Omental fat pad (tissue), 4 donors: ENCODE measurements around the gene AKAP7. TPM values are rescaled to one million over a fixed set of nuclear protein-coding genes. Genes with fewer than 3 reads are reported as not detected.

Experiments
- ATAC-seq: fragments of 150-250 bp; one replicate; pipeline ENCODE4 v1.9.1; 2016; ENCODE audit warnings: mild to moderate bottlenecking, moderate library complexity; ENCODE audit not compliant: low FRiP score
- DNase-seq: peaks from one replicate; pipeline ENCODE4 v3.0.0-alpha.2; 2019; ENCODE audit warnings: low spot score
- total RNA-seq, 4 donors: library from RNA; depleted of rRNA; stranded (reverse); fragments of >200 nt; gene quantifications; one replicate each; pipeline ENCODE4 v1.1.0, GENCODE V29; 2016
- TF ChIP-seq, protein P1 (sequence below), 3 donors: fragments of 450-650 bp; IDR thresholded peaks; one replicate each; pipeline ENCODE4 v1.5.1; 2016 to 2017; ENCODE audit warnings: antibody characterized with exemption in 3 of 3, mild to moderate bottlenecking in 3 of 3, moderate library complexity in 2 of 3

The AKAP7 gene
- total RNA-seq, 4 donors from 2014 or later: 8.1 to 16.6 (median 10.7) TPM

DNA sequence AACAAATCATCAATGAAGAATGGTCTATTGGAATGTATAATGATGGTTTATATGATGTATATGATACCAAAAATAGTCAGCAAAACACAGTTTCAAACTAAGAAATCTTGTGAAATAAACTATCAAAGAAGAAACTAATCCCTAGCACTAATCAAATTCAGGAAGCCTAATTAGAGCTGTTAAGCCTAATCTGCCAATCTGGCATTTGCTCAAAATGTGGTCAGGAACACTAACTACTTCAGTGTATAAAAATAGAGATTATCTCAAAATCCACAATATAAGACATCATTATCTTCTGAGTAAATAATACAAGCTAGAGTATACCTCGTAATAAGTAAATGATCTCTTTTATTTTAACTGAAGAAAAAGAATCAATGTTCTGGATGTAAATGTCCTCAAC, 12.8 kb upstream of the AKAP7 start:
- DNase-seq (no peak), ATAC-seq (no peak)
- TF ChIP-seq, protein P1, sequence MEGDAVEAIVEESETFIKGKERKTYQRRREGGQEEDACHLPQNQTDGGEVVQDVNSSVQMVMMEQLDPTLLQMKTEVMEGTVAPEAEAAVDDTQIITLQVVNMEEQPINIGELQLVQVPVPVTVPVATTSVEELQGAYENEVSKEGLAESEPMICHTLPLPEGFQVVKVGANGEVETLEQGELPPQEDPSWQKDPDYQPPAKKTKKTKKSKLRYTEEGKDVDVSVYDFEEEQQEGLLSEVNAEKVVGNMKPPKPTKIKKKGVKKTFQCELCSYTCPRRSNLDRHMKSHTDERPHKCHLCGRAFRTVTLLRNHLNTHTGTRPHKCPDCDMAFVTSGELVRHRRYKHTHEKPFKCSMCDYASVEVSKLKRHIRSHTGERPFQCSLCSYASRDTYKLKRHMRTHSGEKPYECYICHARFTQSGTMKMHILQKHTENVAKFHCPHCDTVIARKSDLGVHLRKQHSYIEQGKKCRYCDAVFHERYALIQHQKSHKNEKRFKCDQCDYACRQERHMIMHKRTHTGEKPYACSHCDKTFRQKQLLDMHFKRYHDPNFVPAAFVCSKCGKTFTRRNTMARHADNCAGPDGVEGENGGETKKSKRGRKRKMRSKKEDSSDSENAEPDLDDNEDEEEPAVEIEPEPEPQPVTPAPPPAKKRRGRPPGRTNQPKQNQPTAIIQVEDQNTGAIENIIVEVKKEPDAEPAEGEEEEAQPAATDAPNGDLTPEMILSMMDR (IDR thresholded peaks at IDR 0.05): no peak

DNA sequence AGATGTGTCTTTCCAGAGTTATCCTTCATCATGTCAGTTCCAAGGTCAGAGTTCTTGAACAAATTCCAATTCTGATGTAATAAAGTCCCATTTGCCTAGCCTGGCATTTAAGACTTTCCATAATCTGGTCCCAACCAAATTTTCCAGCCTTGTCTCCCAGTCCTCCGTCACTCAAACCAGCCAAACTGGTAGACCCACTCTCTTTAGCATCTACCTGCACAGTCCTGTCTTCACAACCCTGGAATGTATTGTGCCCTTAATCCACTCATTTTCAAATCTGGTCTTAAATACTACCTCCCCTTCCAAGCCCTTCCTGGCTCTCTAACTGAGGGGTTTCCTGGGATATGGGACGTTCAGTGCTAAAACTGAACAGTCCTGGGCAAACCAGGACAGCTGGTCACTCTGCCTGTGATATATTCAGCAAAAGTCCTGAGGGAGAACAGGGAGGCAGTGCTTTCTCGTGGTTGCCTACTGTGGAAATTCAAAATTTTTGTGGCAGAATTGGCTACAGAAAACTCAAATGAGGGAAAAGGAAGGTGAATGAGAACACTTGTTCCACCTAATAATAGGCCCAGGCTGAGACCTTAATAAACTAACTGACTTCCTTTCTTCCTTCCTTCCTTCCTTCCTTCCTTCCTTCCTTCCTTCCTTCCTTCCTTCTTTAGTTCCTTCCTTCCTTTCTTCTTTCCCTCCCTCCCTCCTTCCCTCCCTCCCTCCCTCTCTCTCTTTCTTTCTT, 10.8 kb upstream of the AKAP7 start:
- TF ChIP-seq, protein P1 (IDR thresholded peaks at IDR 0.05): no peak
- ATAC-seq: no peak
- DNase-seq: no peak

DNA sequence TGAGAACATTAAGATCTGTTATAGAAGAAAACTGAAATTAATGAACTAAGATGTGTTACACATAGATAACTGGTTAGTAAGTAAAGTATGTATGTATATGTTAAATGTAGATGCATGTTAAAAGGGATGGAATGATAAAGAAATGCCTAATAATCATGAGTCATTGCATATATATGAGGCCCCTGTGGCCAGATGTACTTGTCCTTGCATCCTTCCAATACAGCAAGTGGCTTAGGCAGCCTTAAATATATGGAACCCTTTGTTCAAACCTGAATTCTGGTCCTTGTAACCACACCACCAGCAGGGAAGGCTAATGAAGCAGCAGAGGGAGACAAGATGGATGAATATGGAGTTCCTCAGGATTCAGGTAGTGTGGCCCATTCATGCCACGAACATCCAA, 9.8 kb upstream of the AKAP7 start:
- TF ChIP-seq, protein P1 (IDR thresholded peaks at IDR 0.05): no peak
- ATAC-seq (no peak), DNase-seq (no peak)

DNA sequence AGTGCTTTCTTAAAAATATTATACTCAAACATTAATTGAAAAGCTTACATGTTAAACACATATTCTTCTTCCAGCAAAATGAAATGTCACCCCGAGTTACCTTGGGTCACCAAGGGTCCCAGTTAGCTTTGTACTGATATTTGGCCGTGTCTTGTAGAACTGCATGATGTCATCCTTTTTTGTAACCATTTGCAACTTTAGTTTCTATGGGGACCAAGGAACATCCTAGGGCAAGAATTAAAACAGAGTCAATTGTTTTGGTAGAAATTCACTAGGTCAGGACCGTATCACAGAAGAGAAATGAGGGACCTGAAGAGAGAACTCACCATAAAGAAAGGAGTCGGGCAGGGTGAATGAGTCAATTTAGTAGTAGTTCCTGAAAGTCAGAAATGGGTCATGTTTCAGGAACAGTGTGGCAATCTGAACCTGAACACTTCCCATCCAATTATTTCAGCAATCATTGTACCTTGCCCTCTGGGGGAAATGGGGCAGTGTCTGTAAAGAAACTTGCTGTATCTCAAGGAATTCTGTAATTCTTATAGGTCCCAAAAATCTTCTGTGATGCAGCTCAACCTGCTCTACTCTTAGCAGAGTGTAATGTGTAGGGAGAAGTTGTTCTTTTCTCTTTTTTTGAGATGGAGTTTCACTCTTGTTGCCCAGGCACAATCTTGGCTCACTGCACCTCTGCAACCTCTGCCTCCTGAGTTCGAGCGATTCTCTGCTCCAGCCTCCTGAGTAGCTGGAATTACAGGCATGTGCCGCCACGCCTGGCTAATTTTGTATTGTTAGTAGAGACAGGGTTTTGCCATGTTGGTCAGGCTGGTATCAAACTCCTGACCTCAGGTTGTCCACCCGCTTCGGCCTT, 5.3 kb upstream of the AKAP7 start:
- TF ChIP-seq, protein P1 (IDR thresholded peaks at IDR 0.05): no peak
- DNase-seq: no peak
- ATAC-seq: no peak

DNA sequence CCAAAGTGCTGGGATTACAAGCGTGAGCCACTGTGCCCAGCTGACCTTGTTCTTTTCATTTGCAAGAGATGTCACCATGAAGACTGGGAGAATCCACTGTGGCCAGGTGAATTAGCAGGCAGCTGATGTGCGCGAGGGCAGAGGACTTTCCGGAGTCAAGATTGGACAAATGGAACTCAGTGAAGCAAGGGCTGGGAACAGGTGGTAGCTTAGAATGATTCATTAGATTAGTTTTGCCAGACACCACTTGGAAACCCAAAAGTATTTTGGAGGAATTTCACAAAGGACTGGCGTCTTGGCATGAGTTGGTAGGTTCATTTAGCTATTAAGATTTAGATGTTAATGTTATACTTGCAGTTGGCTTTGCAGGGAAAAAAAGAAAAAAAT, 4.7 kb upstream of the AKAP7 start:
- TF ChIP-seq, protein P1 (IDR thresholded peaks at IDR 0.05): no peak
- ATAC-seq: no peak
- no peak for DNase-seq

DNA sequence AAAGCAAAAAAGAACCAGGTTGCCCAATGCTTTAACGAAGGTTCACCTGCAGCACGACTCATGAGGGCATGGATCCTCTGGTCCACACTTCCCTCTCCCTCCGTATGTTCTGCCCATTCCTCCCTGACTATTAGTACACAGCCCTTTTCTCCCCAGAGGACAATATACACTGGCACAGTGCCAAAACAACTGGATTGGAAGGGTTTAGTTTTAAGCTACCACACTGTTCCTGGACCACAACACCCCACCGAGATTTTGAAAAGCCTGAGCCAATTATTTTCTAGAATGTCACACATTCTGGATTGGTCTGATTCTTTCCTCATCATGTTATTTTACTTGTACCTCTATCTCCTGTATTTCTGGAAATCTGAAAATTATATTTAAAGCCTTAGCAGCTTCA, 2.9 kb upstream of the AKAP7 start:
- TF ChIP-seq, protein P1 (IDR thresholded peaks at IDR 0.05): no peak
- no peak for ATAC-seq

More for the DNA sequence above, 2.9 kb upstream of the AKAP7 start:
- DNase-seq: no peak
